ENCODE measurements around the gene BHLHA9.

BHLHA9 gene

GRCh38 chr17:1256699-1257098, 13.5 kb upstream of the BHLHA9 start:
- no peak for DNase-seq

- no peak for DNase-seq
Observed at GRCh38 chr17:1260086-1260769, 10.0 kb upstream of the BHLHA9 start.

- DNase-seq = no peak
Observed at GRCh38 chr17:1260770-1261161, 9.5 kb upstream of the BHLHA9 start.

- DNase-seq = no peak
Observed at GRCh38 chr17:1264196-1264595, 6.0 kb upstream of the BHLHA9 start.

- no peak for DNase-seq
Observed at GRCh38 chr17:1267471-1267943, 2.7 kb upstream of the BHLHA9 start.

GRCh38 chr17:1271030-1271423, 783 bp downstream of the BHLHA9 start:
- no peak for DNase-seq

GRCh38 chr17:1271441-1271840, 1.2 kb downstream of the BHLHA9 start:
- no peak for DNase-seq

GRCh38 chr17:1272701-1273100, 2.5 kb downstream of the BHLHA9 start:
- no peak for DNase-seq

- DNase-seq = no peak
Observed at GRCh38 chr17:1273492-1274244, 3.4 kb downstream of the BHLHA9 start.

- DNase-seq = no peak
Observed at GRCh38 chr17:1274245-1274608, 4.0 kb downstream of the BHLHA9 start.

- DNase-seq = no peak
Observed at GRCh38 chr17:1275205-1275961, 5.1 kb downstream of the BHLHA9 start.

GRCh38 chr17:1275962-1276736, 5.9 kb downstream of the BHLHA9 start:
- DNase-seq = peak; percentile 49

- DNase-seq = no peak
Observed at GRCh38 chr17:1280652-1281051, 10.4 kb downstream of the BHLHA9 start.

- no peak for DNase-seq
Observed at GRCh38 chr17:1286379-1287106, 16.3 kb downstream of the BHLHA9 start.

GRCh38 chr17:1289695-1290094, 19.5 kb downstream of the BHLHA9 start:
- no peak for DNase-seq

GRCh38 chr17:1290676-1291075, 20.4 kb downstream of the BHLHA9 start:
- DNase-seq = no peak

- DNase-seq = no peak
Observed at GRCh38 chr17:1294157-1294717, 24.0 kb downstream of the BHLHA9 start.

GRCh38 chr17:1298606-1299005, 28.4 kb downstream of the BHLHA9 start:
- DNase-seq = no peak

GRCh38 chr17:1299552-1300370, 29.5 kb downstream of the BHLHA9 start:
- DNase-seq = no peak

GRCh38 chr17:1300371-1300905, 30.2 kb downstream of the BHLHA9 start:
- no peak for DNase-seq
